Activated naive CD4-positive, alpha-beta T cell treated with anti-CD3 and anti-CD28 coated beads, Interleukin-2, amount 10 ng/mL, durations not matched to agents 7 days and 5 days (primary cell): ENCODE measurements around the gene TFCP2.
"Not testable (repeated sequence)": the region's sequence is repeated elsewhere in the genome, so short reads cannot be mapped to it uniquely, and the experiment has no call there.

ENCODE experiments used
- CTCF ChIA-PET: fragments of 350-600 bp; sonication (Branson Sonifier 250); formaldehyde crosslinking; loops from one replicate; lab custom pipeline; 2021; ENCODE audit warnings: antibody characterized with exemption; lab: Charles Lee
- DNase-seq: peaks from one replicate; pipeline ENCODE4 v3.0.0-alpha.2; 2020
- H3K27ac Mint-ChIP-seq: one replicate; pipeline ENCODE4 v1.8.0; 2021; ENCODE audit warnings: mild to moderate bottlenecking, moderate library complexity, mixed read lengths
- H3K27me3 Mint-ChIP-seq: one replicate; pipeline ENCODE4 v1.8.0; 2021; ENCODE audit warnings: mild to moderate bottlenecking, mixed read lengths
- H3K36me3 Mint-ChIP-seq: one replicate; pipeline ENCODE4 v1.8.0; 2021; ENCODE audit warnings: mixed read lengths
- H3K4me1 Mint-ChIP-seq: one replicate; pipeline ENCODE4 v1.8.0; 2021; ENCODE audit warnings: mixed read lengths
- H3K4me3 Mint-ChIP-seq: one replicate; pipeline ENCODE4 v1.8.0; 2021; ENCODE audit warnings: mild to moderate bottlenecking, moderate library complexity, mixed read lengths
- H3K9me3 Mint-ChIP-seq: one replicate; pipeline ENCODE4 v1.8.0; 2021; ENCODE audit warnings: mixed read lengths

Gene TFCP2

GRCh38 chr12:51172515-51173431, at the start of gene TFCP2:
Gene TFCP2 (minus strand): TSS chr12:51173135. CDS start chr12:51172422, 713 bp downstream.
- CTCF ChIA-PET: no interaction called here
- Mint-ChIP-seq H3K4me3 (peak within 1 kb of the TSS; percentile 63), H3K4me1 (peaks cover 11% of the 10 kb centered on the region), H3K27ac (peak within 1 kb of the TSS; percentile 50), H3K27me3 (peaks cover 6% of the 10 kb centered on the region), H3K36me3 (peaks cover 9% of the 10 kb centered on the region), H3K9me3 (no peaks in the 10 kb centered on the region)
- DNase-seq: peak; percentile 97

- Mint-ChIP-seq H3K4me1 (peaks cover 14% of the 10 kb centered on the region), H3K9me3 (no peaks in the 10 kb centered on the region), H3K27ac (no peak overlapping the region), H3K4me3 (no peak overlapping the region), H3K27me3 (peaks cover 5% of the 10 kb centered on the region), H3K36me3 (no peaks in the 10 kb centered on the region)
- CTCF ChIA-PET: no interaction called here
- DNase-seq: no peak
Measured at GRCh38 chr12:51222461-51222860, 49.5 kb upstream of the TFCP2 start.

GRCh38 chr12:51219857-51220256, 46.9 kb upstream of the TFCP2 start:
- DNase-seq, H3K36me3 Mint-ChIP-seq, H3K4me3 Mint-ChIP-seq, CTCF ChIA-PET, H3K27ac Mint-ChIP-seq, H3K27me3 Mint-ChIP-seq, H3K9me3 Mint-ChIP-seq: not testable (repeated sequence)
- H3K4me1 Mint-ChIP-seq: peaks cover 16% of the 10 kb centered on the region

GRCh38 chr12:51219322-51219721, 46.4 kb upstream of the TFCP2 start:
- Mint-ChIP-seq H3K36me3 (no peaks in the 10 kb centered on the region), H3K27me3 (peaks cover 9% of the 10 kb centered on the region), H3K4me3 (peak overlapping the region; percentile 57), H3K27ac (peak overlapping the region; percentile 43), H3K4me1 (peaks cover 16% of the 10 kb centered on the region), H3K9me3 (no peaks in the 10 kb centered on the region)
- DNase-seq: no peak
- CTCF ChIA-PET: interaction anchor here (1.4 to 1.6 kb wide), 2 partner anchors 32 to 122 kb away, joined by 5 to 8 read pairs; no protein-coding TSS in a partner anchor

GRCh38 chr12:51218607-51219161, 45.7 kb upstream of the TFCP2 start:
- Mint-ChIP-seq H3K27ac (peak overlapping the region; percentile 71), H3K9me3 (no peaks in the 10 kb centered on the region)

GRCh38 chr12:51217968-51218606, 45.2 kb upstream of the TFCP2 start, which contains the start of gene POU6F1:
Gene POU6F1 (minus strand): TSS chr12:51218062. CDS start chr12:51206836, 11,226 bp downstream.
- peaks cover 16% of the 10 kb centered on the region for H3K4me1 Mint-ChIP-seq
- peak within 1 kb of the TSS; percentile 82 for H3K4me3 Mint-ChIP-seq
- H3K27me3 Mint-ChIP-seq: peaks cover 9% of the 10 kb centered on the region

More at GRCh38 chr12:51218607-51219161, 45.7 kb upstream of the TFCP2 start:
- Mint-ChIP-seq H3K27me3 (peaks cover 9% of the 10 kb centered on the region), H3K36me3 (no peaks in the 10 kb centered on the region), H3K4me3 (peak overlapping the region; percentile 82), H3K4me1 (peaks cover 16% of the 10 kb centered on the region)
- DNase-seq: no peak
- CTCF ChIA-PET: interaction anchor here (0.6 to 1.7 kb wide), 11 partner anchors 12 to 170 kb away, joined by 3 to 9 read pairs (median 4); partner anchors contain the start of genes DAZAP2, LETMD1 and SMAGP

GRCh38 chr12:51217133-51217967, 44.4 kb upstream of the TFCP2 start:
- CTCF ChIA-PET: interaction anchor here (0.8 to 1.7 kb wide), 10 partner anchors 12 to 195 kb away, joined by 3 to 9 read pairs (median 4); partner anchors contain the start of genes DAZAP2 and SMAGP
- no peak overlapping the region for H3K27ac Mint-ChIP-seq
- peak overlapping the region; percentile 82 for H3K4me3 Mint-ChIP-seq
- H3K4me1 Mint-ChIP-seq: peaks cover 16% of the 10 kb centered on the region
- peaks cover 9% of the 10 kb centered on the region for H3K27me3 Mint-ChIP-seq
- H3K36me3 Mint-ChIP-seq: no peaks in the 10 kb centered on the region
- no peaks in the 10 kb centered on the region for H3K9me3 Mint-ChIP-seq
- peak; percentile 61 for DNase-seq

More at GRCh38 chr12:51217968-51218606, 45.2 kb upstream of the TFCP2 start, which contains the start of gene POU6F1:
- no peaks in the 10 kb centered on the region for H3K9me3 Mint-ChIP-seq
- no peaks in the 10 kb centered on the region for H3K36me3 Mint-ChIP-seq
- peak within 1 kb of the TSS; percentile 71 for H3K27ac Mint-ChIP-seq
- peak; percentile 76 for DNase-seq
- CTCF ChIA-PET: interaction anchor here (0.6 to 1.7 kb wide), 13 partner anchors 12 to 196 kb away, joined by 3 to 9 read pairs (median 4); partner anchors contain the start of genes DAZAP2, LETMD1 and SMAGP

- Mint-ChIP-seq H3K36me3 (no peaks in the 10 kb centered on the region), H3K27ac (no peak overlapping the region)
- CTCF ChIA-PET: interaction anchor here (1.2 kb wide), 1 partner anchor 13 kb away, joined by 3 read pairs; no protein-coding TSS in a partner anchor
Measured at GRCh38 chr12:51216642-51217041, 43.7 kb upstream of the TFCP2 start.

GRCh38 chr12:51214895-51215294, 42.0 kb upstream of the TFCP2 start:
- CTCF ChIA-PET: interaction anchor here (1.1 kb wide), 1 partner anchor 11 kb away, joined by 3 read pairs; no protein-coding TSS in a partner anchor
- no peaks in the 10 kb centered on the region for H3K9me3 Mint-ChIP-seq
- H3K36me3 Mint-ChIP-seq: no peaks in the 10 kb centered on the region

More at GRCh38 chr12:51216642-51217041, 43.7 kb upstream of the TFCP2 start:
- peak overlapping the region; percentile 56 for H3K4me3 Mint-ChIP-seq
- peaks cover 9% of the 10 kb centered on the region for H3K27me3 Mint-ChIP-seq
- no peak for DNase-seq
- H3K9me3 Mint-ChIP-seq: no peaks in the 10 kb centered on the region
- peaks cover 16% of the 10 kb centered on the region for H3K4me1 Mint-ChIP-seq

GRCh38 chr12:51210690-51211395, 37.9 kb upstream of the TFCP2 start:
- Mint-ChIP-seq H3K27ac (no peak overlapping the region), H3K4me3 (no peak overlapping the region), H3K4me1 (no peaks in the 10 kb centered on the region), H3K9me3 (no peaks in the 10 kb centered on the region), H3K27me3 (peaks cover 11% of the 10 kb centered on the region), H3K36me3 (no peaks in the 10 kb centered on the region)
- CTCF ChIA-PET: interaction anchor here (0.5 to 0.9 kb wide), 2 partner anchors 42 to 444 kb away, joined by 3 read pairs; no protein-coding TSS in a partner anchor
- no peak for DNase-seq

More at GRCh38 chr12:51214895-51215294, 42.0 kb upstream of the TFCP2 start:
- peaks cover 16% of the 10 kb centered on the region for H3K4me1 Mint-ChIP-seq
- DNase-seq: no peak
- H3K4me3 Mint-ChIP-seq: no peak overlapping the region
- peaks cover 13% of the 10 kb centered on the region for H3K27me3 Mint-ChIP-seq
- no peak overlapping the region for H3K27ac Mint-ChIP-seq

- Mint-ChIP-seq H3K36me3 (no peaks in the 10 kb centered on the region), H3K27ac (no peak overlapping the region), H3K27me3 (peaks cover 7% of the 10 kb centered on the region), H3K4me3 (no peak overlapping the region), H3K4me1 (no peaks in the 10 kb centered on the region), H3K9me3 (no peaks in the 10 kb centered on the region)
- CTCF ChIA-PET: no interaction called here
- no peak for DNase-seq
Measured at GRCh38 chr12:51209259-51209658, 36.3 kb upstream of the TFCP2 start.

GRCh38 chr12:51208016-51208660, 35.2 kb upstream of the TFCP2 start:
- Mint-ChIP-seq H3K36me3 (no peaks in the 10 kb centered on the region), H3K27me3 (peaks cover 7% of the 10 kb centered on the region), H3K4me1 (peaks cover 7% of the 10 kb centered on the region), H3K4me3 (no peak overlapping the region), H3K27ac (no peak overlapping the region), H3K9me3 (no peaks in the 10 kb centered on the region)
- DNase-seq: no peak
- CTCF ChIA-PET: no interaction called here
